CD4-positive, alpha-beta T cell (primary cell): ENCODE results near the gene BSDC1. TPM values are rescaled to one million over a fixed set of nuclear protein-coding genes. Genes with fewer than 3 reads are reported as not detected.

ENCODE experiments used
- ATAC-seq: fragments of 200-7000 bp; cut with Tn5 transposase; one replicate; pipeline ENCODE4 v1.10.0; 2022; ENCODE audit warnings: mild to moderate bottlenecking; ENCODE audit not compliant: poor library complexity
- CTCF ChIA-PET: fragments of 350-600 bp; sonication (Branson Sonifier 250); formaldehyde crosslinking; loops from one replicate; lab custom pipeline; 2021; ENCODE audit warnings: antibody characterized with exemption, inconsistent platforms; lab: Charles Lee
- POLR2A ChIA-PET: fragments of 350-600 bp; sonication (Branson Sonifier 250); formaldehyde crosslinking; loops from one replicate; lab custom pipeline; 2021; ENCODE audit warnings: antibody characterized with exemption, inconsistent platforms; lab: Charles Lee
- DNase-seq, 14 experiments: peaks; one replicate each; pipeline ENCODE4 v3.0.0-alpha.2; 2013 to 2020; ENCODE audit warnings: mixed read lengths in 2 of 14
- H3K27ac ChIP-seq, 2 donors: one replicate each; pipeline versions ENCODE4 v1.5.1 to v1.7.0; 2013; ENCODE audit warnings: low read length in 2 of 2, low read depth in 1 of 2, mild to moderate bottlenecking in 1 of 2
- H3K27me3 ChIP-seq, 2 experiments: 1 replicate in 1 of 2; 2 replicates in 1 of 2; pipeline versions ENCODE4 v1.6.1 to v1.7.0; 2013; ENCODE audit warnings: low read length in 2 of 2, control low read depth in 1 of 2, mild to moderate bottlenecking in 1 of 2, moderate library complexity in 1 of 2; ENCODE audit not compliant: insufficient read depth in 2 of 2, control insufficient read depth in 1 of 2
- H3K36me3 ChIP-seq: one replicate; pipeline ENCODE4 v1.6.1; 2013; ENCODE audit warnings: low read length, control low read depth; ENCODE audit not compliant: insufficient read depth
- H3K4me1 ChIP-seq: one replicate; pipeline ENCODE4 v1.6.1; 2013; ENCODE audit warnings: low read length, control low read depth; ENCODE audit not compliant: insufficient read depth
- H3K4me3 ChIP-seq: one replicate; pipeline ENCODE4 v1.5.1; 2013; ENCODE audit warnings: mild to moderate bottlenecking, low read length, moderate library complexity
- H3K9me3 ChIP-seq, 2 experiments: 1 replicate in 1 of 2; 2 replicates in 1 of 2; pipeline versions ENCODE4 v1.6.1 to v1.7.0; 2013; ENCODE audit warnings: low read length in 2 of 2, mild to moderate bottlenecking in 2 of 2, control low read depth in 1 of 2, moderate library complexity in 1 of 2; ENCODE audit not compliant: control insufficient read depth in 1 of 2, insufficient read depth in 1 of 2
- H3K27ac Mint-ChIP-seq: one replicate; pipeline ENCODE4 v1.8.0; 2020; ENCODE audit warnings: mixed read lengths
- H3K27me3 Mint-ChIP-seq: one replicate; pipeline ENCODE4 v1.8.0; 2021; ENCODE audit warnings: mixed read lengths
- H3K36me3 Mint-ChIP-seq: one replicate; pipeline ENCODE4 v1.8.0; 2021; ENCODE audit warnings: low read depth, mixed read lengths
- H3K4me1 Mint-ChIP-seq: one replicate; pipeline ENCODE4 v1.8.0; 2021; ENCODE audit warnings: low read depth, mixed read lengths
- H3K4me3 Mint-ChIP-seq: one replicate; pipeline ENCODE4 v1.8.0; 2020; ENCODE audit warnings: mild to moderate bottlenecking, mixed read lengths
- H3K9me3 Mint-ChIP-seq: one replicate; pipeline ENCODE4 v1.8.0; 2020; ENCODE audit warnings: mixed read lengths
- CTCF ChIP-seq: fragments of 200-600 bp; IDR thresholded peaks from one replicate; pipeline ENCODE4 v1.8.0; 2022; ENCODE audit warnings: antibody characterized with exemption, mild to moderate bottlenecking
- intact Hi-C, 2 experiments: fragments of 100-400 bp; cut with DNase I in 1 of 2; cut with micrococcal nuclease in 1 of 2; formaldehyde crosslinking; loops; one replicate each; pipeline versions ENCODE4 v1.15.1 to v1.9.0; 2023 to 2025; cut with DNase I, micrococcal nuclease
- total RNA-seq, 174 experiments: library from RNA in 2 of 174; stranded (reverse) in 2 of 174; gene quantifications; one replicate each; pipeline ENCODE4 v1.2.3 and lab custom pipeline; 2021 to 2026

BSDC1 gene
- total RNA-seq, 2 experiments from 2014 or later, result 186 to 190 TPM

- peaks cover 55% of the 10 kb centered on the region for H3K27me3 Mint-ChIP-seq
Observed at GRCh38 chr1:32426489-32427255, 32.4 kb upstream of the BSDC1 start.

GRCh38 chr1:32421775-32422174, 27.5 kb upstream of the BSDC1 start:
- no peaks in the 10 kb centered on the region for H3K9me3 ChIP-seq
- Mint-ChIP-seq H3K4me3 (no peak overlapping the region), H3K27ac (no peak overlapping the region), H3K27me3 (peaks cover 33% of the 10 kb centered on the region), H3K4me1 (no peaks in the 10 kb centered on the region), H3K36me3 (no peaks in the 10 kb centered on the region), H3K9me3 (no peaks in the 10 kb centered on the region)
- H3K27ac ChIP-seq, result no peak overlapping the region
- no peaks in the 10 kb centered on the region for H3K36me3 ChIP-seq
- no peak for TF ChIP-seq CTCF
- no peak for ATAC-seq
- ChIA-PET CTCF (no interaction called here), POLR2A (no interaction called here)
- no peak for DNase-seq
- H3K27me3 ChIP-seq, result peaks cover 10% of the 10 kb centered on the region in 2 experiments
- intact Hi-C loops, result no loop called here
- peaks cover 3% of the 10 kb centered on the region for H3K4me1 ChIP-seq
- H3K4me3 ChIP-seq, result no peak overlapping the region

More at GRCh38 chr1:32426489-32427255, 32.4 kb upstream of the BSDC1 start:
- POLR2A ChIA-PET, result no interaction called here
- Histone ChIP-seq H3K4me3 (no peak overlapping the region), H3K27ac (no peak overlapping the region), H3K27me3 (peaks cover 17 to 28% of the 10 kb centered on the region in 2 experiments), H3K36me3 (no peaks in the 10 kb centered on the region), H3K4me1 (peaks cover 4% of the 10 kb centered on the region), H3K9me3 (no peaks in the 10 kb centered on the region)
- H3K27ac Mint-ChIP-seq, result no peak overlapping the region
- no peak for DNase-seq
- no peaks in the 10 kb centered on the region for H3K36me3 Mint-ChIP-seq
- ATAC-seq, result no peak
- no peak for TF ChIP-seq CTCF
- CTCF ChIA-PET, result no interaction called here
- H3K4me3 Mint-ChIP-seq, result no peak overlapping the region
- intact Hi-C loops, result no loop called here
- H3K9me3 Mint-ChIP-seq, result no peaks in the 10 kb centered on the region
- no peaks in the 10 kb centered on the region for H3K4me1 Mint-ChIP-seq

DNA sequence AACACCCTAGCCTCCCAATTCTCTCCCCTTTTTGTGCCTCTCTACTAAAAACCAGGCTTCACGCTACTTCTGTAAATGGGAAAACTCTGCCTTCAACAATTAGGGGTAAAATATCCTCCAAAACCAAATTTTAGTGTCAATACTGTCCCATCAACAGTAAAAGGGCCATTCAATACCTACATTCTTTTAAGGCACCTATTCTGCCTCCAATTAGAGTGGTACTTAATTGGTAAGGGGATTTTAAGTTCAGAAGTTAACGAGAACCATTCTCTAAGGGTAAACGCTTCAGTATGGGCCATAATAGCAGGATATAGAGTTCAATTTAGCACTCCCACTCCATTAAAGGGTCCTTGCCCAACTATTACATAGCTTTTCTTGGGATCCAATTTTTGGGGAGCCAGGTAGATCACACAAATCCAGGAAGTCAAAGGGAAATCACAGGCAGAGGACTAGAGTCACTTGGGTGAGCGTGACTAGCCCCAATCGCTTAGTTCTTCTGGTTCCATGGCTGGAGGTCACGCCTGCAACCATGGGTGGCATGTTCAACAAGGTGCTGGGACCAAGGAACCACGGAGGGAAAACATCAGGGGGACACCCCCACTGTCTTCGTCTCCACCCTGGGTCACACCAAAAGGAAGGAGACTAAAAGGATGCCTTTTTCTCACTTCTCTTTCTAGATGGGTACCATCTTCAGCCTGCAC, 20.1 kb upstream of the BSDC1 start:
- no peak overlapping the region for H3K4me3 ChIP-seq
- Mint-ChIP-seq H3K4me3 (no peak overlapping the region), H3K27me3 (peaks cover 20% of the 10 kb centered on the region), H3K27ac (no peak overlapping the region), H3K4me1 (no peaks in the 10 kb centered on the region), H3K9me3 (no peaks in the 10 kb centered on the region), H3K36me3 (no peaks in the 10 kb centered on the region)
- H3K36me3 ChIP-seq, result no peaks in the 10 kb centered on the region
- peak; percentile 29 for TF ChIP-seq CTCF
- ChIA-PET CTCF (interaction anchor here (4.5 kb wide), 1 partner anchor 13 kb away, joined by 28 read pairs; no protein-coding TSS in a partner anchor), POLR2A (interaction anchor here (0.7 kb wide), 1 partner anchor 13 kb away, joined by 3 read pairs; no protein-coding TSS in a partner anchor)
- H3K4me1 ChIP-seq, result peaks cover 2% of the 10 kb centered on the region
- DNase-seq (no peak), ATAC-seq (no peak)
- no peak overlapping the region for H3K27ac ChIP-seq
- H3K9me3 ChIP-seq, result no peaks in the 10 kb centered on the region
- intact Hi-C loops, result loop anchor here (1.0 to 10.0 kb wide), 7 partner anchors 14 to 752 kb away; no protein-coding TSS in a partner anchor
- no peaks in the 10 kb centered on the region for H3K27me3 ChIP-seq
